Measurements from ENCODE around the gene ETFA.

Gene ETFA

DNA sequence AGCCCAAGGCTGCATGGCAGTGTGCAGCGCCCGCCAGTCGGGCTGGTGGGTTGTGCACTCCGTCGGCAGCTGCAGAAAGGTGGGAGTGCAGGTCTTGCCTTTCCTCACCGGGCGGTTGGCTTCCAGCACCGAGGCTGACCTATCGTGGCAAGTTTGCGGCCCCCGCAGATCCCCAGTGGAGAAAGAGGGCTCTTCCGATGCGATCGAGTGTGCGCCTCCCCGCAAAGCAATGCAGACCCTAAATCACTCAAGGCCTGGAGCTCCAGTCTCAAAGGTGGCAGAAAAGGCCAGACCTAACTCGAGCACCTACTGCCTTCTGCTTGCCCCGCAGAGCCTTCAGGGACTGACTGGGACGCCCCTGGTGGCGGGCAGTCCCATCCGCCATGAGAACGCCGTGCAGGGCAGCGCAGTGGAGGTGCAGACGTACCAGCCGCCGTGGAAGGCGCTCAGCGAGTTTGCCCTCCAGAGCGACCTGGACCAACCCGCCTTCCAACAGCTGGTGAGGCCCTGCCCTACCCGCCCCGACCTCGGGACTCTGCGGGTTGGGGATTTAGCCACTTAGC is 29.6 kb upstream of the ETFA start:
- DNase-seq (ENCODE audit: low read depth in 4 of 4, low spot score in 1 of 4), result no peak

DNA sequence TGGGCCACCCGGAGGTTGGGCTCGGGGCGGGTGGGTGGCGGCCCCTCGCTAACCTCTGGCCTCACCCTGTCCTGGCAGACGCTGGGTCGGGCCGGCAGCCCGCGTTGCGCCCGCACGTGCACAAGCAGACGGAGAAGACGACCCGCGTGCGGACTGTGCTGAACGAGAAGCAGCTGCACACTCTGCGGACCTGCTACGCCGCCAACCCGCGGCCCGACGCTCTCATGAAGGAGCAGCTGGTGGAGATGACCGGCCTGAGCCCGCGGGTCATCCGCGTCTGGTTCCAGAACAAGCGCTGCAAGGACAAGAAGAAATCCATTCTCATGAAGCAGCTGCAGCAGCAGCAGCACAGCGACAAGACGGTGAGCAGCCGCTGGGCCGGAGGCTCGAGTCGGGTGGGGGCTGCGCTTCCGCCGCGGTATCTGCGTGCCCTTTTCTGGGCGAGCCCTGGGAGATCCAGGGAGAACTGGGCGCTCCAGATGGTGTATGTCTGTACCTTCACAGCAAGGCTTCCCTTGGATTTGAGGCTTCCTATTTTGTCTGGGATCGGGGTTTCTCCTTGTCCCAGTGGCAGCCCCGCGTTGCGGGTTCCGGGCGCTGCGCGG is 29.0 kb upstream of the ETFA start:
- DNase-seq (ENCODE audit: low read depth in 4 of 4, low spot score in 1 of 4), result no peak

DNA sequence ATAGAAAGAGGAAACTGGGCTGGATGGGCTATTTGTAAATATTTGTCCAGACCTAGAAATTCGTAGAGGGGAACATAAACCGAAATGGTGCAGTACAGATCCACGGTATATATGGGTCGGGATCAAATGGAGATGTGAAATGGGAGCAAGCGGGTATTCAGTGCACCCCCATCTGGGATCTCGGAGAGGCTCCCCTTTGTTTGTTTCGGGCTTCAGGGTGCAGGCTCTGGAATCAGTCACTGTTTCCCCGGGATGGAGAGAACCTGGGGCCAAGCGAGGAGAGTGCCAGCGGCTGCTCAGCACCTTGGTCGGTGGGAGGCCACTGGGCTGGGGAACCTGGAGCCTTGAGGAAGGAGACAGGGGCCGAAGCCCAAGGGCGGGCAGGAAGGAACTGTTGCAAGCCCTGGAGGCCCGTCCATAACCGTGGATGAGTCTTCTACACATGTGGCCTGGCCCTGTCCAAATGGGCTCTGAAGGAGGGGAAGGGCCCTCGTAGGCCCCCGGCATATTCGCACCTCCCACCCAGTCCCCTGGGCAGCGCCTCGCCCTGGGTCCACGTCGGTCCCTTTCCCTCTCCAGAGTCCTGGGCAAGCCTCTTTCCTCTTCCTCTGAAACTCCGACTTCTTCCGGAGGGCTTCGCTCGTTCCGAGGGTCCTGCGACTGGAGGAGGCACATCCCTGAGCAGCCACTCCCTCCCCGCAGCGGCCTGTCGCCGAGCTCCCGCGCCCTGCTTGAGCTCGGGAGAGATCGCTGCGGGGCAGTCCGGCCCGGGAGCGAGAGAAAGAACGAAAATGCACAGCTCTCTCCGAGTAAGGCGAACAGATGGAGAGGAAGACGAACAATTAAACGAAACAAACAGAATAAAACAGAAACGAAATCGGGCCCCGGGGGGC is 28.3 kb upstream of the ETFA start:
- no peak for DNase-seq (ENCODE audit: low read depth in 4 of 4, low spot score in 1 of 4)

DNA sequence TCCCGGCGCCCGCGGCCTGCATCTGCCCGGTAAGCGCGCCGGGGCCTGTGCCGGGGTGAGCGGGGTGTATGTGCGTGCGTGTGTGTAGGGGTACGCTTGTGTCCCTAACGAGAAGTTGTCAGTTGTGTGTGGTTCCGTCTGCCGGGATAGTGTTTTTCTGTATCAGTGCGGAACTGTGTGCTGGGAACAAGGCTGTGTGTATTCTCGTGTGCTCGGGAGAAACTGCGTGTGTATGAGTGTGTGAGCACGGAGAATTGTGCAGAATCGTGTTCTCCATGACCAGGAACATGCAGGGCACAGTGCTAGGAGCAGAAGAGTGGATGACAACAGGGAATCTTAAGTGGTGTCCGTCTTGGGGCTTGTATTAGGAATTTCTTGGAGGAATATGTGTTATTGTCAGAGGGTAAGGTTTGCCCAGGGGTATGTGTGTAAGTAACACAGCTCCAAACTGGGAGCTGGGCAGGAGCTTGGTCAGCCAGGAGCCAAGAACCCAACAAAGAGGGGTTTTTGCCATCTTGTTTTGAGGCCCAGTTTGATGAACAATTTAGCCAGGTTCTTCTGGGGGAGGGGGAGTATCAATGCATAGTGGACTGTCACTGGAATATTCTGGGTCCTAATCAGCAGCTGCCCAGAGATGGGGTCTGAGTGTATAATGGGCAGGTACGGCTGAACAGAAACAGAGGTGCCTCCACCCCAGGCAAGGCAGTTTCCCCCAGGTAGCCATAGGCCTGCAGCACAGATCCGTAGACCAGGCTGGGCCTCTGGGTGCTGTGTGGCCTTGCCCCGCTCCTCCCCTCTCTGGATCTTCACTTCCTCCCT is 27.4 kb upstream of the ETFA start:
- no peak for DNase-seq (ENCODE audit: low read depth in 4 of 4, low spot score in 1 of 4)

GRCh38 chr15:76337696-76338485 is 26.6 kb upstream of the ETFA start:
- no peak for DNase-seq (ENCODE audit: low read depth in 4 of 4, low spot score in 1 of 4)

DNA sequence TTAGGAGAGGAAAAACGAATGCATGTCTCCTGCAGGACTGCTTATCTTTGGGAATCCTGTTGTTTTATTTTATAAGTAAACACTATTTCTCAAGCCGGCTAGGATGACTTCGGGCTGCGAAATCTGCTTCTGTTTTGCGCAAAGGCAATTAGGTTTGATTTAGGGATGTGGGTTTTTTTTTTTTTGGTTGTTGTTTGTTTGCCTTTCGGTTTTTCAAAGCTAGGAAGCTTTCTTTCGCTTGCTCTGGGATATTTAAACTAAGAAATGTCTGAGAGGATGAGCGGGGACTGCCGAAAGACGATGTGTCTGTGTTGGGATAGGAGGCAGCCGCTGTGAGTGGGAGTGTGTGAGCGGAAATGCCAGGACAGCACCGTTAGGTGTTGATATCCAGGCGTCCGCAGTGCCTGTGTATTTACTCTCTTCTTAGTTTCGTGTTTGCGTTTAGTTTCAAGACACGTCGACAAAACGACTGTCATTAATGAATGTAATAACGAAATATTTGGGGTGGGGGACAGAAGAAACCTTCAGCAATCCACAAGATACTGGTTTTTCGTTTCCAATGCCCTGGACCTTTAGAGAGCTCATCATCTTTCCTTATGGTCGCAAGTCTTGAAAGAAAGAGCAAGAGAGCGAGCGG is 25.9 kb upstream of the ETFA start:
- DNase-seq (ENCODE audit: low read depth in 4 of 4, low spot score in 1 of 4), result no peak

DNA sequence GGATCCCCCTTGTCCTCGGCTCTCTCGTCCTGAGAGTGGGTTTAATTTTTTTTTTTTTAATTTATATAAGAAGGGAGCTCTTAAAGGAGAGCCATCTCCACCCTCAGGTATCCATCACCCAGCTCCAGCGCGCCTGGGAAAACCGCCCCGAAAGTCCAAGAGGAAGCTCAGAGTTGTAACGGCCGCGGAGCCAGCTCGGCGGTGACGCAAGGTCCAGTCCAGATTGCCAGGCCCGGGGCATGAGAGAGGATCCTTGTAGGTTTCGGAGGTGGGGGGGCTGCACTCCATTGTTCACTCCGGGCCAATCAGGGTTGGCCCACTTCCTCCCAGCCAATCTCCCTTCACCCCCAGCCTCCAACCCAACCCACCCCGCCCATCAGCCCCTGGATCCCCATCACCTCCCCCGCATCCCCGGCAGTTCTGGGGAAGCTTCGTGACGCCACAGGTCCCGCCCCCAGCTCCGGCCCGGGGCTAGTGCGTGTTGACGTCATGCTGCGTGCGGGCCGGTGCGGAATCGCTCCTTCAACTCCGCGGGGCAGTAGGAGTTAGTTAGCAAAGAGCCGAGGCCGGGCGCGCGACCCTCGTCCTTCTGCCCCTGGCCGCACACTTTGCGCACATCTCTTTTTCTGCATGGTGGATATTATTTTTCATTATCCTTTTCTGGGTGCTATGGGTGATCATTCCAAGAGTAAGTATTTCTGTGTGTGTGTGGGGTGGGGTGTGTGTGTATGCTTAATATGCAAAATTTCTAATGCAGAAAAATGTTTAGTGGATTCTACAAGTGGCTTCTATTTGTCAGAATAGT is 25.2 kb upstream of the ETFA start, which contains the start of gene ISL2:
TSS of gene ISL2 (plus strand) at position 520 of the 805 bp plus-strand sequence. CDS start at position 631, 111 bp downstream.
- DNase-seq (ENCODE audit: low read depth in 4 of 4, low spot score in 1 of 4), result peak in 1 of 4 experiments; percentile 68

DNA sequence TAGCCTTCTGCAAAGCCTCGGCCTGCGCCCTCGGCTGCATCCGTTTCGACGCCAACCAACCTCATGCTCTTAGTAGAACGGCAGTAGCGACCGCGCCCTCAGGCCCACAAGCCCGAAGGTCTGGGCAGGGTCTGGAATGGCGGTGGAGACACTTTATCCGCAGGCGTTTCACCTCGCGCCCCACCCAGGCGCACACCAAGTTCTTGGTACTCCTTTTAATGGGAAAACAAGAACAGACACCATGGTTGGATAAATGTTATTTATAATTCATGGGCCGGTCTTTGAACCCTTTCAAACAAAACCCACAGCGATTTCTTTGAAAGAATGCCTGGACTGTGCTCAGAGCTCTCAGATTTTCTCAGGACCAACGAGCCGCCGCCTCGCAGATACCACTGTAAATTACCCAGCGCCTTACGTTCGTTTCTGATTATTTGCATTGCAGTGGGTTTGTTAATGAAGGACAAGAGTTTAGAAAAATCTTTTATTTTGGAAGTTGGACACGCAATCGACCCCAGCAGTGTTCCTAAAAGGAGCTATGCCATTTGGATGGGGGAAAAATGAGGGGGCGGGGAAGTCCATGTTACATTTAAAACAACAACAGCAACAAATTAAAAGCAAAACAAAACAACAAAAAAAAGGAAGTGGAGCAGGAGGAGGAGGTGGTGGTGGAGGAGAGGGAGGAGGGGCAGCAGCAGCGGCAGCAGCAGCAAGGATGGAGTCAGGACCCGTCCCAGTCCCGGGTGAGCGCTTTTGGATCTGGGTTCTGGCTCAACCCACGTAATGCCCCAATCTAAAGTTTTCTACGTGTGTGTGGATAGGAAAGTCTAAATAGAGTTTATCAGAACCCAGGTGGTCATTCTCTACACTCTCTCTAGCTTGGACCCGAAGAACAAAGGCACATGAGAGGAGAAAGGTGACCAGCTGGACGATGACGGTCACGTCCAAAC is 24.3 kb upstream of the ETFA start:
- no peak for DNase-seq (ENCODE audit: low read depth in 4 of 4, low spot score in 1 of 4)

GRCh38 chr15:76334438-76335306 is 23.4 kb upstream of the ETFA start:
- DNase-seq (ENCODE audit: low read depth in 4 of 4, low spot score in 1 of 4), result no peak

GRCh38 chr15:76333720-76334437 is 22.6 kb upstream of the ETFA start:
- DNase-seq (ENCODE audit: low read depth in 4 of 4, low spot score in 1 of 4), result no peak

DNA sequence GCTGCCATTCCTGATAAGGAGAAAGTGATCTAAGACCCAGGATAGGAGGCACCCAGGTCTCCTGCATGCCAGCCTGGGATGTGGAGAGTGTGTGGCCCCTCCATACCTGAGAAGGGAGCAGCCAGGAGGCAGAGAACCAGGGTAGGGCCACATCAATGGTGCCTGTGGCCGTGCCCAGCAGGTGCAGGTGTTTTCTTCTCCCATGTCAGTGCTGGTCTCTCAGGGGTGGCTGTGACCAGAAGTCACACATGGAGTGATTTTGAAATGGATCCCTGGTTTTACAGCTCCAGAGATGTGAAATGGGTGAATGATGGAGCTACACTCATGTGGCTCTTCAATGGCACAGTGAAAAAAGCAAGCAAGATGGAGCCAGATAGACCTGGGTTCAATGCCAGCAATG is 22.0 kb upstream of the ETFA start:
- no peak for DNase-seq (ENCODE audit: low read depth in 4 of 4, low spot score in 1 of 4)

DNA sequence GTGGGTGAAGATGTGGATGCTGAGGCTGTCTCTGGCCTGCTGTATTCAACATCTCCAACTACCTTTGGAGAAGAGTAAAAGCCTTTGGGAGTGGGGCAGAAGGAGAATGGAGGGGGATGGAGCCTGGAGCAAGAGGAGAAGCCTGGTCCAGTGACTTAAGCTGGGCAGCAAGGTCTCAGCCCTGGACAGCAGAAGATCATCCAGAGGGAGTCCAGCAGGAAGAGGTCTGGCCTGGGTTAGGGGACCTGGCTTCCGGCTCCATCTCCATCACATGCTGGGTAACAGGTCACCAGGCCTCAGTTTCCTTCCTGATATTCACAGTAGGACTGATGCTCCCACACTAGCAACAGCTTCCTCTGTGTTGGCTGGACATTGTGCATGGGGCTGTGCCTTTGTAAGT is 21.5 kb upstream of the ETFA start:
- no peak for DNase-seq (ENCODE audit: low read depth in 4 of 4, low spot score in 1 of 4)

- DNase-seq (ENCODE audit: low read depth in 4 of 4, low spot score in 1 of 4), result no peak
Measured at GRCh38 chr15:76330080-76330680, 18.9 kb upstream of the ETFA start.

- no peak for DNase-seq (ENCODE audit: low read depth in 4 of 4, low spot score in 1 of 4)
Measured at GRCh38 chr15:76328958-76329357, 17.7 kb upstream of the ETFA start.

- DNase-seq (ENCODE audit: low read depth in 4 of 4, low spot score in 1 of 4), result no peak
Measured at GRCh38 chr15:76328106-76328696, 16.9 kb upstream of the ETFA start.

All from stimulated activated CD4-positive, alpha-beta T cell treated with anti-CD3 and anti-CD28 coated beads, Interleukin-1b, Interleukin-23, amount 100 ng/mL, for 24 hours (primary cell).